HFF-Myc (cell line): ENCODE results near the gene RPL29.

Source experiments
- DNase-seq: peaks from one replicate; pipeline ENCODE4 v3.0.0-alpha.2; 2011; ENCODE audit warnings: low read depth; ENCODE audit errors: extremely low read depth
- H3K4me3 ChIP-seq: replicated peaks from 2 replicates; pipeline ENCODE4 v1.5.1; 2011; ENCODE audit warnings: low read depth, mild to moderate bottlenecking, control low read depth, low read length
- CTCF ChIP-seq: IDR thresholded peaks from 2 replicates; pipeline ENCODE4 v1.5.1; 2012; ENCODE audit warnings: mild to moderate bottlenecking, low read depth, low read length, control low read depth; ENCODE audit errors: missing control alignments

The RPL29 gene

DNA sequence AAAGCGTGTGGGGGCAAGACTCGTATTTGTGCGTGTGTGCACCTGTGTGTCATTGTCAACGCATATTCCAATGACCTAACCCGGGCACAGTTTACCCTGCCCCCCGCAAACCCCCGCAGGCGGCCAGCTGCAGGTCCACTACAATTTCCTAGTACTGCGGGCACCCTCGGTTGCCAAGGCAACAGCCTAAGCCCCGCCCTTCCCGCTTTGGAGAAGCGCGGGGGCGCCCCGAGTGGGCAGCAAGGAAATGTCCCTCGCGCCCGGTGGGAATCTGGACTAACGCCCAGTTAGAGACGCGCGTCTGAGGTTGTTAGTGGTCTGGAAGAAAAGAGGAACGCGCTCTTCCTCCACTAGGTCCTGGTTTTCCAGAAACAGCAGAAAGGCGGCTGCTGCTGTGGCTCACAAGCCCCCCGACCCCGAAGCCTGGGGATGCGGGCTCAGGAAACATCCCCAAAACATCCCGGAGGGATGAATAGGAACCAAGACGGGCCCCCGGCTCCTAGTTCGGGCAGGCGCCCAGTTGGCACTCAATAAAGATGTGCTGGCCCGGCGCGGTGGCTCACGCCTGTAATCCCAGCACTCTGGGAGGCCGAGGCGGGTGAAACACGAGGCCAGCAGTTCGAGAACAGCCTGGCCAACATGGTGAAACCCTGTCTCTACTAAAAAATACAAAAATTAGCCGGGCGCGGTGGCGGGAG lies 19.7 kb downstream of the RPL29 start:
- TF ChIP-seq CTCF, result peak; percentile 6
- peak overlapping the region; percentile 82 for H3K4me3 ChIP-seq
- DNase-seq, result no peak

GRCh38 chr3:51974963-51975851 lies 20.5 kb downstream of the RPL29 start, which contains the start of gene ABHD14A:
TSS of gene ABHD14A (plus strand) at chr3:51975064. CDS start at chr3:51975136, 72 bp downstream.
- no peak for DNase-seq
- H3K4me3 ChIP-seq, result peak within 1 kb of the TSS; percentile 82
- no peak for TF ChIP-seq CTCF

GRCh38 chr3:51974277-51974962 lies 21.3 kb downstream of the RPL29 start:
- DNase-seq, result no peak
- TF ChIP-seq CTCF, result no peak
- H3K4me3 ChIP-seq, result peak overlapping the region; percentile 82

DNA sequence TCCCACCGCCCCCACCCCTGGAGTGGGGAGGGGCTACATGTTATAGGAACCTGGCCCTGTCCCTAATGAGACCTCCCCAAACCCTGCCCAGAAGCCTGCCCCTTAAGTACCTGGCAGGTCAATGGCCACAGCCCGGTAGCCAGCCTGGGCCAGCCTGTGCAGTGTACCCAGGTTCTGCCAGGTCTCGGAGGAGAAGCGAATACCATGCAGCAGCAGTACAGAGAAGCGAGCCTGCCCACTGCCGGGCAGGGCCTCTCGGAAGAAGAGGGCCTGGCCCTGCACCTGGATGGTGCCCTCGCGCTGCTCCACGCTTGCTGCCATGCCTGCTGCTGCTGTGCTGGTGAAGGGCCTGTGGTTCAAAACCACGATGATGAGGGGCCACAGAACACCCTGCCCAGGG lies 24.3 kb downstream of the RPL29 start:
- no peak for TF ChIP-seq CTCF
- H3K4me3 ChIP-seq, result no peak overlapping the region
- no peak for DNase-seq

- TF ChIP-seq CTCF, result no peak
- no peak overlapping the region for H3K4me3 ChIP-seq
- DNase-seq, result no peak
These were observed 24.9 kb downstream of the RPL29 start for GRCh38 chr3:51970606-51971300.

- no peak for DNase-seq
- no peak for TF ChIP-seq CTCF
- no peak overlapping the region for H3K4me3 ChIP-seq
These were observed 25.9 kb downstream of the RPL29 start for GRCh38 chr3:51969841-51970240.
